CD4-positive, alpha-beta memory T cell (primary cell): ENCODE data around the gene F2RL3. TPM values are rescaled to one million over a fixed set of nuclear protein-coding genes. Genes with fewer than 3 reads are reported as not detected.

Experiments
- CTCF ChIA-PET: fragments of 350-600 bp; sonication (Branson Sonifier 250); formaldehyde crosslinking; loops from one replicate; lab custom pipeline; 2021; ENCODE audit warnings: inconsistent platforms; ENCODE audit not compliant: partially characterized antibody; lab: Charles Lee
- POLR2A ChIA-PET: fragments of 350-600 bp; sonication (Branson Sonifier 250); formaldehyde crosslinking; loops from one replicate; lab custom pipeline; 2021; ENCODE audit not compliant: partially characterized antibody; lab: Charles Lee
- DNase-seq, 5 donors: peaks; one replicate each; pipeline versions ENCODE4 v3.0.0 to v3.0.0-alpha.2; 2020 to 2022; ENCODE audit warnings: mixed read lengths in 1 of 5
- H3K27ac ChIP-seq: one replicate; pipeline ENCODE4 v1.7.0; 2013; ENCODE audit warnings: low read depth, low read length
- H3K27me3 ChIP-seq: 2 replicates; pipeline ENCODE4 v1.7.0; 2013; ENCODE audit warnings: mild to moderate bottlenecking, low read length, moderate library complexity; ENCODE audit not compliant: insufficient read depth
- H3K36me3 ChIP-seq: 2 replicates; pipeline ENCODE4 v1.7.0; 2013; ENCODE audit warnings: mild to moderate bottlenecking, low read length, moderate library complexity; ENCODE audit not compliant: insufficient read depth
- H3K4me1 ChIP-seq: 2 replicates; pipeline ENCODE4 v1.7.0; 2013; ENCODE audit warnings: mild to moderate bottlenecking, low read length, moderate library complexity; ENCODE audit not compliant: insufficient read depth
- H3K4me3 ChIP-seq, 2 donors: one replicate each; pipeline ENCODE4 v1.7.0; 2013; ENCODE audit warnings: low read length in 2 of 2, mild to moderate bottlenecking in 1 of 2
- H3K9me3 ChIP-seq, 2 donors: one replicate each; pipeline ENCODE4 v1.7.0; 2013; ENCODE audit warnings: low read length in 2 of 2, control low read depth in 1 of 2; ENCODE audit not compliant: control insufficient read depth in 1 of 2
- H3K27ac Mint-ChIP-seq, 7 donors: one replicate each; pipeline ENCODE4 v1.8.0; 2020 to 2021; ENCODE audit warnings: mixed read lengths in 7 of 7, mild to moderate bottlenecking in 6 of 7, inconsistent platforms in 3 of 7, moderate library complexity in 3 of 7
- H3K27me3 Mint-ChIP-seq, 2 donors: one replicate each; pipeline ENCODE4 v1.8.0; 2020 to 2021; ENCODE audit warnings: mixed read lengths in 2 of 2
- H3K36me3 Mint-ChIP-seq, 2 donors: one replicate each; pipeline ENCODE4 v1.8.0; 2020 to 2021; ENCODE audit warnings: mixed read lengths in 2 of 2, inconsistent platforms in 1 of 2, mild to moderate bottlenecking in 1 of 2
- H3K4me1 Mint-ChIP-seq, 4 donors: one replicate each; pipeline ENCODE4 v1.8.0; 2020 to 2021; ENCODE audit warnings: mixed read lengths in 4 of 4, mild to moderate bottlenecking in 1 of 4
- H3K4me3 Mint-ChIP-seq, 8 donors: one replicate each; pipeline ENCODE4 v1.8.0; 2020 to 2021; ENCODE audit warnings: mixed read lengths in 8 of 8, mild to moderate bottlenecking in 7 of 8, moderate library complexity in 6 of 8, inconsistent platforms in 3 of 8
- H3K9me3 Mint-ChIP-seq, 8 donors: one replicate each; pipeline ENCODE4 v1.8.0; 2020 to 2021; ENCODE audit warnings: mixed read lengths in 8 of 8, mild to moderate bottlenecking in 5 of 8, inconsistent platforms in 3 of 8, moderate library complexity in 1 of 8
- intact Hi-C: fragments of 100-400 bp; cut with micrococcal nuclease; formaldehyde crosslinking; loops from one replicate; pipeline ENCODE4 v1.15.1; 2023
- polyA plus RNA-seq, 2 donors: library from polyadenylated mRNA; unstranded; fragments of 300-500 nt; fragmentation: Illumina TruSeq; gene quantifications; one replicate each; pipeline ENCODE4 v1.2.3, GENCODE V29; 2021
- total RNA-seq, 2 experiments: library from RNA; stranded (reverse); gene quantifications; one replicate each; pipeline ENCODE4 v1.2.3, GENCODE V29; 2021

Gene F2RL3
- total and polyA plus RNA-seq, 4 experiments from 2014 or later = not detected

GRCh38 chr19:16922592-16922934 lies 33.8 kb downstream of the F2RL3 start:
- no peak overlapping the region for H3K27ac ChIP-seq
- H3K36me3 ChIP-seq = no peaks in the 10 kb centered on the region
- Mint-ChIP-seq H3K4me3 (no peak overlapping the region), H3K27ac (peak overlapping the region in 1 of 7 donors; percentile 17), H3K9me3 (peaks cover 1 to 25% (median 18%) of the 10 kb centered on the region in 8 donors), H3K27me3 (peaks cover 3 to 12% of the 10 kb centered on the region in 2 donors), H3K36me3 (peaks cover 5 to 16% of the 10 kb centered on the region in 2 donors), H3K4me1 (peaks cover 0 to 4% (median 0%) of the 10 kb centered on the region in 4 donors)
- POLR2A ChIA-PET = no interaction called here
- CTCF ChIA-PET = no interaction called here
- no peaks in the 10 kb centered on the region for H3K27me3 ChIP-seq
- intact Hi-C loops = no loop called here
- DNase-seq = no peak
- no peaks in the 10 kb centered on the region for H3K9me3 ChIP-seq
- H3K4me3 ChIP-seq = no peak overlapping the region
- no peaks in the 10 kb centered on the region for H3K4me1 ChIP-seq

- Histone ChIP-seq H3K4me1 (no peaks in the 10 kb centered on the region), H3K36me3 (no peaks in the 10 kb centered on the region), H3K4me3 (no peak overlapping the region), H3K27ac (no peak overlapping the region), H3K9me3 (no peaks in the 10 kb centered on the region), H3K27me3 (no peaks in the 10 kb centered on the region)
- Mint-ChIP-seq H3K4me1 (peaks cover 0 to 4% (median 0%) of the 10 kb centered on the region in 4 donors), H3K36me3 (peaks cover 5 to 16% of the 10 kb centered on the region in 2 donors), H3K9me3 (peaks cover 1 to 25% (median 18%) of the 10 kb centered on the region in 8 donors), H3K4me3 (peak overlapping the region in 1 of 8 donors; percentile 9), H3K27ac (peak overlapping the region in 1 of 7 donors; percentile 17), H3K27me3 (peaks cover 3 to 12% of the 10 kb centered on the region in 2 donors)
- ChIA-PET CTCF (no interaction called here), POLR2A (no interaction called here)
- intact Hi-C loops = no loop called here
- no peak for DNase-seq
These were observed 34.1 kb downstream of the F2RL3 start for GRCh38 chr19:16922949-16923348.

- Histone ChIP-seq H3K4me1 (no peaks in the 10 kb centered on the region), H3K36me3 (no peaks in the 10 kb centered on the region), H3K4me3 (no peak overlapping the region), H3K27ac (no peak overlapping the region), H3K27me3 (no peaks in the 10 kb centered on the region), H3K9me3 (no peaks in the 10 kb centered on the region)
- ChIA-PET POLR2A (no interaction called here), CTCF (no interaction called here)
- intact Hi-C loops = no loop called here
- peaks cover 5 to 11% of the 10 kb centered on the region in 2 donors for H3K36me3 Mint-ChIP-seq
- H3K4me1 Mint-ChIP-seq = no peaks in the 10 kb centered on the region
- no peak overlapping the region for H3K27ac Mint-ChIP-seq
- DNase-seq = no peak
- H3K4me3 Mint-ChIP-seq = no peak overlapping the region
- H3K9me3 Mint-ChIP-seq = peaks cover 0 to 33% (median 18%) of the 10 kb centered on the region in 8 donors
- H3K27me3 Mint-ChIP-seq = peaks cover 1 to 5% of the 10 kb centered on the region in 2 donors
These were observed 39.1 kb downstream of the F2RL3 start for GRCh38 chr19:16927883-16928282.

- H3K9me3 Mint-ChIP-seq = peaks cover 2 to 37% (median 20%) of the 10 kb centered on the region in 8 donors
- no peak overlapping the region for H3K4me3 Mint-ChIP-seq
- Histone ChIP-seq H3K9me3 (no peaks in the 10 kb centered on the region), H3K4me3 (no peak overlapping the region), H3K36me3 (no peaks in the 10 kb centered on the region), H3K4me1 (no peaks in the 10 kb centered on the region), H3K27ac (no peak overlapping the region), H3K27me3 (no peaks in the 10 kb centered on the region)
- ChIA-PET CTCF (no interaction called here), POLR2A (no interaction called here)
- no peaks in the 10 kb centered on the region for H3K4me1 Mint-ChIP-seq
- peaks cover 5 to 11% of the 10 kb centered on the region in 2 donors for H3K36me3 Mint-ChIP-seq
- intact Hi-C loops = no loop called here
- no peak for DNase-seq
- peaks cover 1 to 5% of the 10 kb centered on the region in 2 donors for H3K27me3 Mint-ChIP-seq
- H3K27ac Mint-ChIP-seq = no peak overlapping the region
These were observed 39.6 kb downstream of the F2RL3 start for GRCh38 chr19:16928351-16928750.

- Mint-ChIP-seq H3K36me3 (peaks cover 5 to 11% of the 10 kb centered on the region in 2 donors), H3K4me3 (no peak overlapping the region), H3K4me1 (no peaks in the 10 kb centered on the region), H3K27ac (no peak overlapping the region), H3K9me3 (peaks cover 7 to 43% (median 26%) of the 10 kb centered on the region in 8 donors), H3K27me3 (peaks cover 1 to 6% of the 10 kb centered on the region in 2 donors)
- Histone ChIP-seq H3K9me3 (no peaks in the 10 kb centered on the region), H3K4me1 (no peaks in the 10 kb centered on the region), H3K4me3 (no peak overlapping the region), H3K27ac (no peak overlapping the region), H3K27me3 (no peaks in the 10 kb centered on the region), H3K36me3 (no peaks in the 10 kb centered on the region)
- ChIA-PET POLR2A (interaction anchor here (0.5 kb wide), 1 partner anchor 930 kb away, joined by 3 read pairs; no protein-coding TSS in a partner anchor), CTCF (no interaction called here)
- no peak for DNase-seq
- intact Hi-C loops = no loop called here
These were observed 40.1 kb downstream of the F2RL3 start for GRCh38 chr19:16928916-16929315.

GRCh38 chr19:16930753-16931152 lies 42.0 kb downstream of the F2RL3 start:
- Mint-ChIP-seq H3K4me1 (no peaks in the 10 kb centered on the region), H3K9me3 (peaks cover 13 to 50% (median 30%) of the 10 kb centered on the region in 8 donors), H3K4me3 (no peak overlapping the region), H3K36me3 (peaks cover 3 to 17% of the 10 kb centered on the region in 2 donors), H3K27ac (no peak overlapping the region), H3K27me3 (peaks cover 1 to 6% of the 10 kb centered on the region in 2 donors)
- DNase-seq = no peak
- H3K27ac ChIP-seq = no peak overlapping the region
- POLR2A ChIA-PET = no interaction called here
- peaks cover 0 to 9% of the 10 kb centered on the region in 2 donors for H3K9me3 ChIP-seq
- CTCF ChIA-PET = no interaction called here
- intact Hi-C loops = no loop called here
- H3K27me3 ChIP-seq = no peaks in the 10 kb centered on the region
- no peaks in the 10 kb centered on the region for H3K4me1 ChIP-seq
- no peaks in the 10 kb centered on the region for H3K36me3 ChIP-seq
- H3K4me3 ChIP-seq = no peak overlapping the region

GRCh38 chr19:16931306-16931705 lies 42.5 kb downstream of the F2RL3 start:
- peaks cover 13 to 55% (median 34%) of the 10 kb centered on the region in 8 donors for H3K9me3 Mint-ChIP-seq

More at GRCh38 chr19:16931306-16931705, 42.5 kb downstream of the F2RL3 start:
- Mint-ChIP-seq H3K36me3 (peaks cover 3 to 17% of the 10 kb centered on the region in 2 donors), H3K4me3 (no peak overlapping the region), H3K27ac (no peak overlapping the region), H3K4me1 (no peaks in the 10 kb centered on the region), H3K27me3 (peaks cover 1 to 6% of the 10 kb centered on the region in 2 donors)
- no peak for DNase-seq
- Histone ChIP-seq H3K4me1 (no peaks in the 10 kb centered on the region), H3K27me3 (no peaks in the 10 kb centered on the region), H3K9me3 (peaks cover 0 to 9% of the 10 kb centered on the region in 2 donors), H3K27ac (no peak overlapping the region), H3K36me3 (no peaks in the 10 kb centered on the region), H3K4me3 (no peak overlapping the region)
- CTCF ChIA-PET = no interaction called here
- POLR2A ChIA-PET = no interaction called here
- intact Hi-C loops = no loop called here
